Transverse colon (tissue), 4 donors: ENCODE measurements around the gene PRSS58. TPM values are rescaled to one million over a fixed set of nuclear protein-coding genes. Genes with fewer than 3 reads are reported as not detected.

Source experiments
- DNase-seq: peaks from one replicate; pipeline ENCODE4 v3.0.0-alpha.2; 2019
- H3K27ac ChIP-seq, 4 donors: fragments of 200-600 bp; sonication (generic); 2 replicates each; pipeline ENCODE4 v1.5.1; 2016 to 2018; ENCODE audit warnings: inconsistent platforms in 4 of 4
- H3K27me3 ChIP-seq: fragments of 200-600 bp; sonication (generic); 2 replicates; pipeline ENCODE4 v1.5.1; 2017; ENCODE audit warnings: inconsistent platforms
- H3K36me3 ChIP-seq, 4 donors: fragments of 200-600 bp; sonication (generic); 2 replicates each; pipeline ENCODE4 v1.5.1; 2017 to 2019; ENCODE audit warnings: inconsistent platforms in 4 of 4
- H3K4me1 ChIP-seq, 4 donors: fragments of 200-600 bp; sonication (generic); 2 replicates each; pipeline ENCODE4 v1.5.1; 2017 to 2020; ENCODE audit warnings: inconsistent platforms in 4 of 4
- H3K4me3 ChIP-seq, 4 donors: fragments of 200-600 bp; sonication (generic); 1 replicate in 1 of 4; 2 replicates in 3 of 4; pipeline versions ENCODE4 v1.5.1 to v1.6.1; 2017 to 2019; ENCODE audit warnings: inconsistent platforms in 4 of 4
- H3K9me3 ChIP-seq, 2 donors: fragments of 200-600 bp; sonication (generic); 2 replicates each; pipeline ENCODE4 v1.5.1; 2017 to 2019; ENCODE audit warnings: inconsistent platforms in 2 of 2
- CTCF ChIP-seq, 5 experiments: fragments of 200-600 bp in 3 of 5; fragments of 450-650 bp in 2 of 5; sonication (generic) in 3 of 5; IDR thresholded peaks; 1 replicate in 2 of 5; 2 replicates in 3 of 5; pipeline ENCODE4 v1.5.1; 2016 to 2017; ENCODE audit warnings: antibody characterized with exemption in 5 of 5, inconsistent platforms in 3 of 5, mild to moderate bottlenecking in 2 of 5, moderate library complexity in 1 of 5
- EP300 ChIP-seq: sonication (generic); formaldehyde crosslinking; IDR thresholded peaks from one replicate; pipeline ENCODE4 v1.6.1; 2017; ENCODE audit warnings: antibody characterized with exemption, low read depth
- POLR2A ChIP-seq: fragments of 450-650 bp; IDR thresholded peaks from one replicate; pipeline ENCODE4 v1.6.1; 2016; ENCODE audit warnings: antibody characterized with exemption, mild to moderate bottlenecking, moderate library complexity
- POLR2AphosphoS5 ChIP-seq, 3 donors: sonication (generic); formaldehyde crosslinking; IDR thresholded peaks; one replicate each; pipeline ENCODE4 v1.6.1; 2016; ENCODE audit warnings: antibody characterized with exemption in 3 of 3
- WGBS, 2 donors: methylation state at CpG; one replicate each; pipeline ENCODE4 v1.1.5; 2018; ENCODE audit warnings: low coverage in 1 of 2; 5-methylcytosine and 5-hydroxymethylcytosine counted together
- in situ Hi-C, 4 donors: fragments of 200-750 bp; cut with MboI; loops; one replicate each; pipeline versions ENCODE4 v1.15.0 to v1.15.1; 2017; ENCODE audit warnings: low sequenced_read_pairs in 3 of 4, low pct_ligation_motif_present in 1 of 4, low pct_unique_long_range_greater_than_20kb in 1 of 4
- intact Hi-C: fragments of 100-400 bp; cut with DNase I; formaldehyde crosslinking; loops from one replicate; pipeline ENCODE4 v1.15.1; 2023; ENCODE audit warnings: low total_unique reads
- total RNA-seq, 4 donors: library from RNA; depleted of rRNA; stranded (reverse); fragments of >200 nt; gene quantifications; one replicate each; pipeline ENCODE4 v1.1.0, GENCODE V29; 2016

The PRSS58 gene
- total RNA-seq, 4 donors from 2014 or later, result not detected

GRCh38 chr7:142298009-142298408 lies 40.2 kb upstream of the PRSS58 start:
- in situ Hi-C loops (no loop called here), intact Hi-C loops (no loop called here)
- Histone ChIP-seq H3K27me3 (no peaks in the 10 kb centered on the region), H3K9me3 (no peaks in the 10 kb centered on the region), H3K4me1 (no peaks in the 10 kb centered on the region), H3K36me3 (no peaks in the 10 kb centered on the region), H3K27ac (no peak overlapping the region), H3K4me3 (no peak overlapping the region)
- WGBS, 2 donors, result 51 to 52% methylated on average over 5 of the region's 5 CpGs
- DNase-seq, result no peak
- TF ChIP-seq EP300 (no peak), CTCF (IDR thresholded peaks at IDR 0.05) (peak in 1 of 5 experiments; percentile 10)

- Histone ChIP-seq H3K27me3 (no peaks in the 10 kb centered on the region), H3K36me3 (no peaks in the 10 kb centered on the region), H3K4me1 (no peaks in the 10 kb centered on the region), H3K4me3 (no peak overlapping the region), H3K27ac (no peak overlapping the region), H3K9me3 (no peaks in the 10 kb centered on the region)
- 20 to 31% methylated on average over 3 of the region's 3 CpGs for WGBS, 2 donors
- TF ChIP-seq CTCF (IDR thresholded peaks at IDR 0.05) (no peak), POLR2A (no peak), EP300 (no peak), POLR2AphosphoS5 (IDR thresholded peaks at IDR 0.05) (no peak)
- intact Hi-C loops, result no loop called here
- no peak for DNase-seq
- in situ Hi-C loops, result no loop called here
Observed at GRCh38 chr7:142280263-142280662, 22.4 kb upstream of the PRSS58 start.

- DNase-seq, result no peak
- intact Hi-C loops, result no loop called here
- no peak overlapping the region for H3K27ac ChIP-seq
- H3K4me1 ChIP-seq, result no peaks in the 10 kb centered on the region
- TF ChIP-seq EP300, result no peak
- no peak for TF ChIP-seq CTCF (IDR thresholded peaks at IDR 0.05)
- TF ChIP-seq POLR2AphosphoS5 (IDR thresholded peaks at IDR 0.05), result no peak
- no peaks in the 10 kb centered on the region for H3K27me3 ChIP-seq
- 80% methylated on average over 1 of the region's 1 CpG; no CpG with 5 or more reads in 1 of the 2 donors for WGBS, 2 donors
- H3K36me3 ChIP-seq, result no peaks in the 10 kb centered on the region
- in situ Hi-C loops, result no loop called here
- H3K9me3 ChIP-seq, result no peaks in the 10 kb centered on the region
- H3K4me3 ChIP-seq, result no peak overlapping the region
Observed at GRCh38 chr7:142279601-142280000, 21.7 kb upstream of the PRSS58 start.

GRCh38 chr7:142275028-142275427 lies 17.2 kb upstream of the PRSS58 start:
- 73 to 90% methylated on average over 2 to 3 of the region's 3 CpGs for WGBS, 2 donors
- H3K4me3 ChIP-seq, result no peak overlapping the region
- intact Hi-C loops (no loop called here), in situ Hi-C loops (no loop called here)
- H3K36me3 ChIP-seq, result no peaks in the 10 kb centered on the region
- no peak for DNase-seq
- H3K27me3 ChIP-seq, result no peaks in the 10 kb centered on the region
- no peak overlapping the region for H3K27ac ChIP-seq
- H3K9me3 ChIP-seq, result no peaks in the 10 kb centered on the region
- no peaks in the 10 kb centered on the region for H3K4me1 ChIP-seq
- TF ChIP-seq POLR2A (no peak), POLR2AphosphoS5 (IDR thresholded peaks at IDR 0.05) (no peak), EP300 (no peak), CTCF (IDR thresholded peaks at IDR 0.05) (no peak)
